HG03439 (cell line): ENCODE measurements around the gene WWOX.

Experiments used
- ATAC-seq: cut with Tn5 transposase; IDR thresholded peaks from one replicate; pipeline ENCODE4 v1.9.1; 2021; ENCODE audit warnings: mild to moderate bottlenecking, moderate library complexity; ENCODE audit not compliant: unreplicated experiment

Gene WWOX

GRCh38 chr16:78778101-78779004, 678.9 kb downstream of the WWOX start:
- ATAC-seq: no peak

- no peak for ATAC-seq
Measured at GRCh38 chr16:78780808-78781207, 681.4 kb downstream of the WWOX start.

- ATAC-seq: no peak
Measured at GRCh38 chr16:78782572-78782971, 683.1 kb downstream of the WWOX start.

- no peak for ATAC-seq
Measured at GRCh38 chr16:78783570-78784079, 684.2 kb downstream of the WWOX start.

- ATAC-seq: no peak
Measured at GRCh38 chr16:78784771-78785170, 685.3 kb downstream of the WWOX start.

GRCh38 chr16:78785218-78785617, 685.8 kb downstream of the WWOX start:
- ATAC-seq: no peak

- no peak for ATAC-seq
Measured at GRCh38 chr16:78786635-78787034, 687.2 kb downstream of the WWOX start.

GRCh38 chr16:78788276-78788675, 688.8 kb downstream of the WWOX start:
- ATAC-seq: no peak

GRCh38 chr16:78788696-78789095, 689.2 kb downstream of the WWOX start:
- no peak for ATAC-seq

GRCh38 chr16:78789561-78789960, 690.1 kb downstream of the WWOX start:
- ATAC-seq: no peak

- no peak for ATAC-seq
Measured at GRCh38 chr16:78791011-78791410, 691.6 kb downstream of the WWOX start.

GRCh38 chr16:78791926-78792325, 692.5 kb downstream of the WWOX start:
- no peak for ATAC-seq

GRCh38 chr16:78792952-78793351, 693.5 kb downstream of the WWOX start:
- no peak for ATAC-seq

GRCh38 chr16:78794581-78795250, 695.3 kb downstream of the WWOX start:
- no peak for ATAC-seq

- ATAC-seq: no peak
Measured at GRCh38 chr16:78795433-78795832, 696.0 kb downstream of the WWOX start.

- no peak for ATAC-seq
Measured at GRCh38 chr16:78796221-78796866, 696.9 kb downstream of the WWOX start.

- ATAC-seq: no peak
Measured at GRCh38 chr16:78799429-78799828, 700.0 kb downstream of the WWOX start.

- ATAC-seq: no peak
Measured at GRCh38 chr16:78800523-78800922, 701.1 kb downstream of the WWOX start.

- ATAC-seq: no peak
Measured at GRCh38 chr16:78804058-78804735, 704.7 kb downstream of the WWOX start.

GRCh38 chr16:78805556-78805955, 706.1 kb downstream of the WWOX start:
- ATAC-seq: no peak

GRCh38 chr16:78811247-78811646, 711.8 kb downstream of the WWOX start:
- ATAC-seq: no peak
